Breast epithelium (tissue), 3 donors: ENCODE results near the gene KIAA1549.

Experiments
- POLR2A ChIP-seq: fragments of 450-650 bp; IDR thresholded peaks from one replicate; pipeline ENCODE4 v1.6.1; 2016; ENCODE audit warnings: antibody characterized with exemption, mild to moderate bottlenecking, moderate library complexity
- TF ChIP-seq, protein P1 (sequence below), 3 donors: fragments of 450-650 bp; IDR thresholded peaks; one replicate each; pipeline ENCODE4 v1.5.1; 2016 to 2017; ENCODE audit warnings: antibody characterized with exemption in 3 of 3, mild to moderate bottlenecking in 3 of 3, moderate library complexity in 3 of 3

- TF ChIP-seq, protein P1, sequence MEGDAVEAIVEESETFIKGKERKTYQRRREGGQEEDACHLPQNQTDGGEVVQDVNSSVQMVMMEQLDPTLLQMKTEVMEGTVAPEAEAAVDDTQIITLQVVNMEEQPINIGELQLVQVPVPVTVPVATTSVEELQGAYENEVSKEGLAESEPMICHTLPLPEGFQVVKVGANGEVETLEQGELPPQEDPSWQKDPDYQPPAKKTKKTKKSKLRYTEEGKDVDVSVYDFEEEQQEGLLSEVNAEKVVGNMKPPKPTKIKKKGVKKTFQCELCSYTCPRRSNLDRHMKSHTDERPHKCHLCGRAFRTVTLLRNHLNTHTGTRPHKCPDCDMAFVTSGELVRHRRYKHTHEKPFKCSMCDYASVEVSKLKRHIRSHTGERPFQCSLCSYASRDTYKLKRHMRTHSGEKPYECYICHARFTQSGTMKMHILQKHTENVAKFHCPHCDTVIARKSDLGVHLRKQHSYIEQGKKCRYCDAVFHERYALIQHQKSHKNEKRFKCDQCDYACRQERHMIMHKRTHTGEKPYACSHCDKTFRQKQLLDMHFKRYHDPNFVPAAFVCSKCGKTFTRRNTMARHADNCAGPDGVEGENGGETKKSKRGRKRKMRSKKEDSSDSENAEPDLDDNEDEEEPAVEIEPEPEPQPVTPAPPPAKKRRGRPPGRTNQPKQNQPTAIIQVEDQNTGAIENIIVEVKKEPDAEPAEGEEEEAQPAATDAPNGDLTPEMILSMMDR (IDR thresholded peaks at IDR 0.05), result no peak
- no peak for TF ChIP-seq POLR2A
These were observed 67.4 kb downstream of the KIAA1549 start for GRCh38 chr7:138913783-138914182.
